Breast epithelium (tissue), 3 donors: ENCODE data around the gene LSS.

ENCODE experiments used
- POLR2AphosphoS5 ChIP-seq, 3 donors: sonication (generic); formaldehyde crosslinking; IDR thresholded peaks; one replicate each; pipeline ENCODE4 v1.6.1; 2017; ENCODE audit warnings: antibody characterized with exemption in 3 of 3
- TF ChIP-seq, protein P1 (sequence below), 3 donors: fragments of 450-650 bp; IDR thresholded peaks; one replicate each; pipeline ENCODE4 v1.5.1; 2016 to 2017; ENCODE audit warnings: antibody characterized with exemption in 3 of 3, mild to moderate bottlenecking in 3 of 3, moderate library complexity in 3 of 3

DNA sequence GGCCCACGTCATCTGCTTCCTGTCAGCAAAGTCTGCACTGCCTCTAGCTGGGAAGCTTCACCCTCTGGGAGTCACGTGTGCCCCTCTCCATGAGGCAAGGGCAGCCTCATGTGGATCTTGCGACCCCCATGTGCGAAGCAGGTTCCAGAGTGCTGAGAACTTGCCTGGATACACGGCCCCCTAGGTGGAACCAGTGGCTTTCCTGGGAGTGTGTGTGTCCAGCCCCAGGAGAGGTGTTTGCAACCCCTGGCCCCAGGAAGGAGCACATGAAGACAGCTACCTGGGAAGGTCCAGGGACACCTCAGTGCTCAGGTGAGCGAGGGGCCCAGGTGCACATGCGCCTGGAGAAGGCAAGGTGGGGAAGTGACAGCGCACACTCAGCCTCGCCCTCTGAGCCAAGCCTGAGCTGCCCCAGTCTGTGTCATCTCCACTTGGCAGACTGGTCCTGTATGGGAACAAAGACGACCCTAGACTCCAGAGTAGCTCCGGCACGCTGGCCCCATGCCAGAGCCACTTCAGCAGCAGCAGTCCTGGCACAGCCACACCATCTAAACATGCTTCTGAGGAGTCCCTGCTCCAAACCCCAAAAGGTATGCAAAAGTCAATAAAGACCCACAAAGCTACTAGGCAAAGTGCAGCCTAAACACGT is 8.9 kb downstream of the LSS start:
- TF ChIP-seq, protein P1, sequence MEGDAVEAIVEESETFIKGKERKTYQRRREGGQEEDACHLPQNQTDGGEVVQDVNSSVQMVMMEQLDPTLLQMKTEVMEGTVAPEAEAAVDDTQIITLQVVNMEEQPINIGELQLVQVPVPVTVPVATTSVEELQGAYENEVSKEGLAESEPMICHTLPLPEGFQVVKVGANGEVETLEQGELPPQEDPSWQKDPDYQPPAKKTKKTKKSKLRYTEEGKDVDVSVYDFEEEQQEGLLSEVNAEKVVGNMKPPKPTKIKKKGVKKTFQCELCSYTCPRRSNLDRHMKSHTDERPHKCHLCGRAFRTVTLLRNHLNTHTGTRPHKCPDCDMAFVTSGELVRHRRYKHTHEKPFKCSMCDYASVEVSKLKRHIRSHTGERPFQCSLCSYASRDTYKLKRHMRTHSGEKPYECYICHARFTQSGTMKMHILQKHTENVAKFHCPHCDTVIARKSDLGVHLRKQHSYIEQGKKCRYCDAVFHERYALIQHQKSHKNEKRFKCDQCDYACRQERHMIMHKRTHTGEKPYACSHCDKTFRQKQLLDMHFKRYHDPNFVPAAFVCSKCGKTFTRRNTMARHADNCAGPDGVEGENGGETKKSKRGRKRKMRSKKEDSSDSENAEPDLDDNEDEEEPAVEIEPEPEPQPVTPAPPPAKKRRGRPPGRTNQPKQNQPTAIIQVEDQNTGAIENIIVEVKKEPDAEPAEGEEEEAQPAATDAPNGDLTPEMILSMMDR (IDR thresholded peaks at IDR 0.05), result no peak
- TF ChIP-seq POLR2AphosphoS5 (IDR thresholded peaks at IDR 0.05), result no peak
